H9 (cell line): ENCODE measurements around the gene CST9L. TPM values are rescaled to one million over a fixed set of nuclear protein-coding genes. Genes with fewer than 3 reads are reported as not detected.

Experiments
- DNase-seq: peaks from one replicate; pipeline ENCODE4 v3.0.0-alpha.2; 2017
- H2AFZ ChIP-seq: one replicate; pipeline ENCODE4 v1.6.1; 2013; ENCODE audit warnings: mild to moderate bottlenecking, low read length, control low read depth, moderate library complexity
- H2AK5ac ChIP-seq: 2 replicates; pipeline ENCODE4 v1.6.1; 2013; ENCODE audit warnings: low read length, control low read depth, mixed read lengths; ENCODE audit not compliant: insufficient read length
- H2BK120ac ChIP-seq: one replicate; pipeline ENCODE4 v1.6.1; 2013; ENCODE audit warnings: low read depth, mild to moderate bottlenecking, low read length, control low read depth, inconsistent platforms; ENCODE audit not compliant: poor library complexity, severe bottlenecking
- H2BK12ac ChIP-seq: 2 replicates; pipeline ENCODE4 v1.6.1; 2013; ENCODE audit warnings: low read length, control low read depth, mixed read lengths, low read depth; ENCODE audit not compliant: insufficient read length
- H2BK15ac ChIP-seq: 2 replicates; pipeline ENCODE4 v1.6.1; 2013; ENCODE audit warnings: low read depth, low read length, control low read depth
- H2BK20ac ChIP-seq: one replicate; pipeline ENCODE4 v1.6.1; 2013; ENCODE audit warnings: low read depth, mild to moderate bottlenecking, low read length, control low read depth, inconsistent platforms; ENCODE audit not compliant: poor library complexity, severe bottlenecking
- H2BK5ac ChIP-seq: 2 replicates; pipeline ENCODE4 v1.6.1; 2013; ENCODE audit warnings: low read length, control low read depth, mixed read lengths; ENCODE audit not compliant: insufficient read length
- H3K14ac ChIP-seq: 2 replicates; pipeline ENCODE4 v1.6.1; 2013; ENCODE audit warnings: low read length, control low read depth; ENCODE audit not compliant: insufficient read depth
- H3K18ac ChIP-seq: 2 replicates; pipeline ENCODE4 v1.6.1; 2013; ENCODE audit warnings: low read depth, mild to moderate bottlenecking, mixed read lengths, low read length, control low read depth; ENCODE audit not compliant: insufficient read length
- H3K23ac ChIP-seq: 2 replicates; pipeline ENCODE4 v1.6.1; 2013; ENCODE audit warnings: low read length, control low read depth, mixed read lengths, low read depth; ENCODE audit not compliant: insufficient read length
- H3K23me2 ChIP-seq: 2 replicates; pipeline ENCODE4 v1.6.1; 2013; ENCODE audit warnings: low read depth, mild to moderate bottlenecking, mixed read lengths, low read length, control low read depth; ENCODE audit not compliant: insufficient read length, poor library complexity, severe bottlenecking
- H3K27ac ChIP-seq: 2 replicates; pipeline ENCODE4 v1.5.1; 2013; ENCODE audit warnings: low read length, control low read depth, mixed read lengths, low read depth; ENCODE audit not compliant: insufficient read length
- H3K27me3 ChIP-seq: 2 replicates; pipeline ENCODE4 v1.6.1; 2013; ENCODE audit warnings: low read length, control low read depth, inconsistent platforms; ENCODE audit not compliant: insufficient read depth
- H3K4ac ChIP-seq: 2 replicates; pipeline ENCODE4 v1.6.1; 2013; ENCODE audit warnings: low read depth, mild to moderate bottlenecking, control low read depth, inconsistent platforms, low read length, moderate library complexity
- H3K4me1 ChIP-seq: 2 replicates; pipeline ENCODE4 v1.6.1; 2013; ENCODE audit warnings: low read length, control low read depth, inconsistent platforms; ENCODE audit not compliant: insufficient read depth
- H3K4me2 ChIP-seq: 2 replicates; pipeline ENCODE4 v1.6.1; 2013; ENCODE audit warnings: low read length, control low read depth, mixed read lengths; ENCODE audit not compliant: insufficient read length, insufficient read depth
- H3K56ac ChIP-seq: 2 replicates; pipeline ENCODE4 v1.6.1; 2013; ENCODE audit warnings: low read depth, mild to moderate bottlenecking, mixed read lengths, low read length, control low read depth; ENCODE audit not compliant: insufficient read length
- H3K79me1 ChIP-seq: 2 replicates; pipeline ENCODE4 v1.6.1; 2013; ENCODE audit warnings: low read depth, mild to moderate bottlenecking, moderate library complexity, low read length, control low read depth, inconsistent platforms; ENCODE audit not compliant: insufficient read depth, poor library complexity, severe bottlenecking
- H3K79me2 ChIP-seq: 2 replicates; pipeline ENCODE4 v1.6.1; 2013; ENCODE audit warnings: low read length, control low read depth, inconsistent platforms; ENCODE audit not compliant: insufficient read depth
- H3K9ac ChIP-seq: 2 replicates; pipeline ENCODE4 v1.6.1; 2013; ENCODE audit warnings: low read length, control low read depth, mixed read lengths; ENCODE audit not compliant: insufficient read length; ENCODE audit errors: extremely low read depth
- H3K9me3 ChIP-seq: one replicate; pipeline ENCODE4 v1.6.1; 2013; ENCODE audit warnings: low read depth, low read length, inconsistent platforms; ENCODE audit not compliant: control insufficient read depth
- H3T11ph ChIP-seq: one replicate; pipeline ENCODE4 v1.6.1; 2013; ENCODE audit warnings: mild to moderate bottlenecking, low read length, control low read depth, inconsistent platforms
- H4K20me1 ChIP-seq: one replicate; pipeline ENCODE4 v1.6.1; 2013; ENCODE audit not compliant: control insufficient read depth, insufficient read length, insufficient read depth
- H4K5ac ChIP-seq: 2 replicates; pipeline ENCODE4 v1.6.1; 2013; ENCODE audit warnings: low read depth, mild to moderate bottlenecking, mixed read lengths, low read length, control low read depth; ENCODE audit not compliant: insufficient read length
- H4K8ac ChIP-seq: replicated peaks from 2 replicates; pipeline ENCODE4 v1.6.1; 2013; ENCODE audit warnings: low read length, control low read depth, mixed read lengths, low read depth; ENCODE audit not compliant: insufficient read length
- H4K91ac ChIP-seq: 2 replicates; pipeline ENCODE4 v1.6.1; 2013; ENCODE audit warnings: low read depth, mild to moderate bottlenecking, moderate library complexity, mixed read lengths, low read length, control low read depth; ENCODE audit not compliant: insufficient read length
- H3K27ac Mint-ChIP-seq, 3 experiments: 2 replicates in 2 of 3; 3 replicates in 1 of 3; pipeline ENCODE4 v1.8.0; 2020 to 2021; ENCODE audit warnings: mixed read lengths in 3 of 3, mild to moderate bottlenecking in 1 of 3, moderate library complexity in 1 of 3
- H3K27me3 Mint-ChIP-seq: 2 replicates; pipeline ENCODE4 v1.8.0; 2021; ENCODE audit warnings: low read depth, mild to moderate bottlenecking, moderate library complexity, mixed read lengths
- H3K36me3 Mint-ChIP-seq, 3 experiments: 2 replicates in 2 of 3; 3 replicates in 1 of 3; pipeline ENCODE4 v1.8.0; 2020 to 2021; ENCODE audit warnings: low read depth in 3 of 3, mixed read lengths in 3 of 3; ENCODE audit not compliant: insufficient read depth in 1 of 3
- H3K4me1 Mint-ChIP-seq, 2 experiments: 2 replicates each; pipeline ENCODE4 v1.8.0; 2020; ENCODE audit warnings: mixed read lengths in 2 of 2
- H3K4me3 Mint-ChIP-seq, 2 experiments: 2 replicates in 1 of 2; 3 replicates in 1 of 2; pipeline ENCODE4 v1.8.0; 2020 to 2021; ENCODE audit warnings: mild to moderate bottlenecking in 2 of 2, mixed read lengths in 2 of 2, moderate library complexity in 1 of 2
- H3K9me3 Mint-ChIP-seq, 2 experiments: 2 replicates in 1 of 2; 3 replicates in 1 of 2; pipeline ENCODE4 v1.8.0; 2020; ENCODE audit warnings: mild to moderate bottlenecking in 2 of 2, mixed read lengths in 2 of 2, moderate library complexity in 1 of 2
- CTCF ChIP-seq: fragments of 200-600 bp; sonication (generic); conservative IDR thresholded peaks from 3 replicates; pipeline ENCODE4 v1.8.0; 2021; ENCODE audit warnings: antibody characterized with exemption, mild to moderate bottlenecking
- WGBS: extraction: QIAGEN DNeasy Blood & Tissue Kit; methylation state at CpG from one replicate; pipeline ENCODE4 v1.1.7; 2013; ENCODE audit warnings: missing lambda C conversion rate, low lambda C conversion rate, mixed read lengths; ENCODE audit not compliant: insufficient read length; ENCODE audit errors: extremely low coverage; 5-methylcytosine and 5-hydroxymethylcytosine counted together
- total RNA-seq: library from RNA; stranded (reverse); gene quantifications from 2 replicates; pipeline ENCODE4 v1.2.1, GENCODE V29; 2021

Gene CST9L
- total RNA-seq, 1 experiment from 2014 or later: not detected

GRCh38 chr20:23541776-23542175 lies 26.5 kb downstream of the CST9L start:
- Histone ChIP-seq H3K23ac (no peak overlapping the region), H3K27ac (no peak overlapping the region), H3K79me2 (no peaks in the 10 kb centered on the region), H3K14ac (no peak overlapping the region), H4K5ac (no peak overlapping the region), H3K4me2 (no peak overlapping the region), H3K27me3 (no peaks in the 10 kb centered on the region), H2AK5ac (no peak overlapping the region), H2AFZ (no peak overlapping the region), H3K4ac (no peak overlapping the region), H2BK5ac (no peak overlapping the region), H2BK20ac (no peak overlapping the region), H3K18ac (no peak overlapping the region), H3K9ac (no peak overlapping the region), H2BK15ac (no peak overlapping the region), H4K20me1 (no peaks in the 10 kb centered on the region), H2BK120ac (no peak overlapping the region), H3K9me3 (no peaks in the 10 kb centered on the region), H4K8ac (no peak overlapping the region), H3T11ph (no peak overlapping the region), H3K79me1 (no peaks in the 10 kb centered on the region), H4K91ac (no peak overlapping the region), H3K4me1 (peaks cover 4% of the 10 kb centered on the region; the same call in 1 of the 2 replicates), H3K23me2 (no peaks in the 10 kb centered on the region), H2BK12ac (no peak overlapping the region), H3K56ac (no peak overlapping the region)
- H3K27me3 Mint-ChIP-seq: peaks cover 8% of the 10 kb centered on the region
- H3K4me1 Mint-ChIP-seq: peaks cover 14 to 15% of the 10 kb centered on the region in 2 experiments
- H3K27ac Mint-ChIP-seq: no peak overlapping the region
- no peak for DNase-seq
- H3K36me3 Mint-ChIP-seq: peaks cover 0 to 8% (median 5%) of the 10 kb centered on the region in 3 experiments; a peak in 3 of 7 replicates
- no peak overlapping the region for H3K4me3 Mint-ChIP-seq
- peaks cover 0 to 2% of the 10 kb centered on the region in 2 experiments; a peak in 2 of 5 replicates for H3K9me3 Mint-ChIP-seq
- WGBS: no CpG with 5 or more reads among the region's 2 CpGs
- TF ChIP-seq CTCF: no peak
